HUES6 (cell line): ENCODE measurements around the gene ANTKMT.

Source experiments
- H3K27ac ChIP-seq: 2 replicates; pipeline ENCODE4 v1.7.0; 2013; ENCODE audit warnings: low read depth, mild to moderate bottlenecking, low read length, inconsistent platforms
- H3K27me3 ChIP-seq: 2 replicates; pipeline ENCODE4 v1.6.1; 2013; ENCODE audit warnings: low read length; ENCODE audit not compliant: control insufficient read depth, insufficient read depth
- H3K36me3 ChIP-seq: 2 replicates; pipeline ENCODE4 v1.6.1; 2013; ENCODE audit warnings: low read length; ENCODE audit not compliant: control insufficient read depth, insufficient read depth
- H3K4me1 ChIP-seq: 2 replicates; pipeline ENCODE4 v1.6.1; 2013; ENCODE audit warnings: low read length; ENCODE audit not compliant: control insufficient read depth, insufficient read depth
- H3K4me3 ChIP-seq: 2 replicates; pipeline ENCODE4 v1.5.1; 2013; ENCODE audit warnings: low read depth, low read length
- H3K9ac ChIP-seq: one replicate; pipeline ENCODE4 v1.6.1; 2013; ENCODE audit warnings: mild to moderate bottlenecking, low read length
- H3K9me3 ChIP-seq: 2 replicates; pipeline ENCODE4 v1.6.1; 2013; ENCODE audit warnings: low read depth, low read length; ENCODE audit not compliant: control insufficient read depth, insufficient read depth

Gene ANTKMT

GRCh38 chr16:676913-677312 lies 44.0 kb upstream of the ANTKMT start:
- H3K9me3 ChIP-seq = no peaks in the 10 kb centered on the region
- H3K4me3 ChIP-seq = peak overlapping the region; percentile 20
- H3K36me3 ChIP-seq = peaks cover 32% of the 10 kb centered on the region
- H3K9ac ChIP-seq = no peak overlapping the region
- peaks cover 42% of the 10 kb centered on the region for H3K4me1 ChIP-seq
- H3K27me3 ChIP-seq = no peaks in the 10 kb centered on the region
- H3K27ac ChIP-seq = no peak overlapping the region

- no peak overlapping the region for H3K27ac ChIP-seq
- H3K9me3 ChIP-seq = no peaks in the 10 kb centered on the region
- H3K4me3 ChIP-seq = peak overlapping the region; percentile 20
- no peaks in the 10 kb centered on the region for H3K27me3 ChIP-seq
- H3K36me3 ChIP-seq = peaks cover 32% of the 10 kb centered on the region
- no peak overlapping the region for H3K9ac ChIP-seq
- H3K4me1 ChIP-seq = peaks cover 42% of the 10 kb centered on the region
These were observed 43.4 kb upstream of the ANTKMT start for GRCh38 chr16:677316-678190.

- no peak overlapping the region for H3K9ac ChIP-seq
- peak overlapping the region; percentile 84; the same call in 1 of the 2 replicates for H3K4me3 ChIP-seq
- H3K27ac ChIP-seq = no peak overlapping the region
These were observed 42.6 kb upstream of the ANTKMT start for GRCh38 chr16:678209-678857.

GRCh38 chr16:678858-679813 lies 41.8 kb upstream of the ANTKMT start:
- no peaks in the 10 kb centered on the region for H3K27me3 ChIP-seq
- peak overlapping the region; percentile 49 for H3K9ac ChIP-seq
- H3K4me3 ChIP-seq = peak overlapping the region; percentile 84
- H3K9me3 ChIP-seq = no peaks in the 10 kb centered on the region
- H3K27ac ChIP-seq = no peak overlapping the region
- peaks cover 49% of the 10 kb centered on the region for H3K4me1 ChIP-seq
- H3K36me3 ChIP-seq = peaks cover 24% of the 10 kb centered on the region

More at GRCh38 chr16:678209-678857, 42.6 kb upstream of the ANTKMT start:
- peaks cover 48% of the 10 kb centered on the region for H3K4me1 ChIP-seq
- H3K9me3 ChIP-seq = no peaks in the 10 kb centered on the region
- H3K36me3 ChIP-seq = peaks cover 31% of the 10 kb centered on the region
- no peaks in the 10 kb centered on the region for H3K27me3 ChIP-seq

- no peaks in the 10 kb centered on the region for H3K9me3 ChIP-seq
- H3K36me3 ChIP-seq = peaks cover 22% of the 10 kb centered on the region
- H3K4me3 ChIP-seq = peak within 1 kb of the TSS; percentile 86
- no peak within 1 kb of the TSS; the same call in 1 of the 2 replicates for H3K27ac ChIP-seq
- H3K4me1 ChIP-seq = peaks cover 40% of the 10 kb centered on the region
- peak within 1 kb of the TSS; percentile 86 for H3K9ac ChIP-seq
- no peaks in the 10 kb centered on the region for H3K27me3 ChIP-seq
These were observed 40.9 kb upstream of the ANTKMT start, which contains the start of gene STUB1 for GRCh38 chr16:679814-680624. STUB1 (plus strand) TSS chr16:680410; CDS start chr16:680526, 116 bp downstream.

GRCh38 chr16:680625-680945 lies 40.4 kb upstream of the ANTKMT start:
- no peaks in the 10 kb centered on the region for H3K9me3 ChIP-seq
- H3K36me3 ChIP-seq = peaks cover 25% of the 10 kb centered on the region
- H3K27ac ChIP-seq = no peak overlapping the region
- no peaks in the 10 kb centered on the region for H3K27me3 ChIP-seq
- H3K9ac ChIP-seq = peak overlapping the region; percentile 86
- H3K4me3 ChIP-seq = peak overlapping the region; percentile 86
- H3K4me1 ChIP-seq = peaks cover 37% of the 10 kb centered on the region

GRCh38 chr16:680967-681745 lies 39.8 kb upstream of the ANTKMT start:
- Histone ChIP-seq H3K4me1 (peaks cover 37% of the 10 kb centered on the region), H3K36me3 (peaks cover 25% of the 10 kb centered on the region)

GRCh38 chr16:681746-682427 lies 39.1 kb upstream of the ANTKMT start:
- H3K36me3 ChIP-seq = peaks cover 31% of the 10 kb centered on the region
- no peaks in the 10 kb centered on the region for H3K27me3 ChIP-seq
- no peak overlapping the region for H3K9ac ChIP-seq
- peaks cover 32% of the 10 kb centered on the region for H3K4me1 ChIP-seq
- no peaks in the 10 kb centered on the region for H3K9me3 ChIP-seq
- peak overlapping the region; percentile 86 for H3K4me3 ChIP-seq
- no peak overlapping the region for H3K27ac ChIP-seq

More at GRCh38 chr16:680967-681745, 39.8 kb upstream of the ANTKMT start:
- Histone ChIP-seq H3K9me3 (no peaks in the 10 kb centered on the region), H3K4me3 (peak overlapping the region; percentile 86), H3K9ac (peak overlapping the region; percentile 86), H3K27ac (no peak overlapping the region), H3K27me3 (no peaks in the 10 kb centered on the region)
